Neuron (in vitro differentiated cells): ENCODE results near the gene C11orf71.

ENCODE experiments used
- H2AFZ ChIP-seq: one replicate; pipeline ENCODE4 v1.6.1; 2013; ENCODE audit warnings: low read depth, mild to moderate bottlenecking, inconsistent platforms, low read length, moderate library complexity
- H3K27me3 ChIP-seq: one replicate; pipeline ENCODE4 v1.6.1; 2013; ENCODE audit warnings: low read length; ENCODE audit not compliant: insufficient read depth
- H3K36me3 ChIP-seq: one replicate; pipeline ENCODE4 v1.6.1; 2013; ENCODE audit warnings: low read length; ENCODE audit not compliant: insufficient read depth
- H3K4me1 ChIP-seq: one replicate; pipeline ENCODE4 v1.6.1; 2013; ENCODE audit warnings: low read length; ENCODE audit not compliant: insufficient read depth
- H3K4me3 ChIP-seq: 2 replicates; pipeline ENCODE4 v1.5.1; 2013; ENCODE audit warnings: mild to moderate bottlenecking, low read length, moderate library complexity
- H3K9me3 ChIP-seq: one replicate; pipeline ENCODE4 v1.6.1; 2013; ENCODE audit warnings: low read length

C11orf71 gene

DNA sequence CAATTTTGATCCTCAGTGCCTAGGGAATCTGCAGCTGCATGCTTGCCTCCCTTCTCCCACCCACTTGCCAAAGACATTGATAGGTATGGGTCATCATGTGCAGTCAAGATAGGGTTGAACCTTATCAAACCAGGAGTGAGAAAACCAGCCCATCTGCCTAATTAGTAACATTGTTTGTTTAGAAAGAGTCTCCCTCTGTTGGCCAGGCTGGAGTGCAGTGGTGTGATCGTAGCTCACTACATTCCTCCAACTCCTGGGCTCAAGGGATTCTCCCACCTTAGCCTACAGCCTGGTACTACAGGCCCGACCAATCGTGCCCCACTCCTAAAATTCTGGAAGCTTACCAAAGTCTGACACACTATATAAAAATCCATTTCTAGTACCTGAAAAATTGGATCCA, 4.6 kb downstream of the C11orf71 start:
- Histone ChIP-seq H3K4me3 (no peak overlapping the region), H3K9me3 (no peaks in the 10 kb centered on the region), H2AFZ (no peak overlapping the region), H3K27me3 (no peaks in the 10 kb centered on the region), H3K4me1 (peaks cover 10% of the 10 kb centered on the region), H3K36me3 (no peaks in the 10 kb centered on the region)

DNA sequence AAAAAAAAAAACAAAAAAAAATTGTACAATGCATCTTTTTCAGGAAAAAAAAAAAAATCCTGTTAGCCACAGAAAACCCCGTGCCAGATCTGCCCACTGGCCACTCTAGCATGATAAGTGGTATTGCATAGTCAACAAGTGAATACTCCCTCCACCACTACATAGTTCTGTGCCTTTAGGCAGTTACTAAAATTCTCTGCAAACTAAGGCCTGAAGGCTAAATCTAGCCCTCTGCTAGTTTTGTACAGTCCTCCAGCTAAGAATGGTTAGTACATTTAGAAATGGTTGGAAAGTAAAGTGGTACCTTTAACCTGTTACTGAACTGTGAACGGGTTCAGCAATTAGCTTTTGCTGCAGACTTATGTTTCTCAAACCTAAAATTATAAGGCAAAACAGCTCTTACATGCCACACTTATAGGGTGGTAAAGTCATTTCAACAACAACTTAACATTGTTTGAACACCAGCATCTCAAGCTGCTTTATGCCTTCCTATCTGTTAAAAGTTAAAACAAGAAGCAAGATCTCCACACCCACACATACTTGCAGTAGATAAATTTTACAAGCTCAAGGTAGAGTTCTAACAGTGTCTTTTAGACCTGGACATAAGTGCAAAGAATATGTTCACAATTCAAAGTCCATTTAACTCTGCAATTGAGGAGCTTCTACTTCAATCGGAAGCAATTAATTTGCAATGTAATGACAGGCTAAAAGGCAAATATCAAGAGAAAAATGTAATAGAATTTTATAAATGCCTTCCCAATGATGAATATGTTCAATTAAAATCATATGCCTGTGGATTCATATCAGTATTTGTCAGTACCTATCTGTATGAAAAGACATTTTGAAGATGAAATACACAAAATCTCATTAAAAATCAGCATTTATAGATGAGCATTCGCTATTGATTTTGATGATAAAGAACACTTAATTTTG, 7.3 kb downstream of the C11orf71 start:
- no peak overlapping the region for H2AFZ ChIP-seq
- no peaks in the 10 kb centered on the region for H3K36me3 ChIP-seq
- no peak overlapping the region for H3K4me3 ChIP-seq
- no peaks in the 10 kb centered on the region for H3K27me3 ChIP-seq
- no peaks in the 10 kb centered on the region for H3K9me3 ChIP-seq
- H3K4me1 ChIP-seq, result no peaks in the 10 kb centered on the region

DNA sequence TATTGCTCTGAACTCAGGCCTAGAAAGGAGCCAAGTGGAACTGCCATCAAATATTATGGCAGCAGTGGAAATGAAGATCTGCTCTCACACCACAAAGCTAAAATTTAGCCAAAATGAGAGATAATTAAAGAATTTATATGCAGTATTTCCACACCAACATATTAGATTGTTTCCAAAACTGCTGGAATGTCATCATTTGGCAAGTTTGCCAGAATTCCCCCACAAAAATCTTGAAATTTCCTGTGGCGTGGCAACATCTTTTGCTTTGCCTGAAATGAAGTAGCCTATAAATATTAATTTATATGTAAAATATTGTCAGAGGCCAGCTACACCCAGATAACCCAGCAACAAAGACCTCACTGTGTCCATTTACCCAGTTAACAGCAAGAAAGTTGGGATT, 13.8 kb downstream of the C11orf71 start:
- Histone ChIP-seq H3K4me1 (no peaks in the 10 kb centered on the region), H2AFZ (no peak overlapping the region), H3K36me3 (no peaks in the 10 kb centered on the region), H3K9me3 (no peaks in the 10 kb centered on the region), H3K27me3 (peaks cover 8% of the 10 kb centered on the region), H3K4me3 (no peak overlapping the region)

DNA sequence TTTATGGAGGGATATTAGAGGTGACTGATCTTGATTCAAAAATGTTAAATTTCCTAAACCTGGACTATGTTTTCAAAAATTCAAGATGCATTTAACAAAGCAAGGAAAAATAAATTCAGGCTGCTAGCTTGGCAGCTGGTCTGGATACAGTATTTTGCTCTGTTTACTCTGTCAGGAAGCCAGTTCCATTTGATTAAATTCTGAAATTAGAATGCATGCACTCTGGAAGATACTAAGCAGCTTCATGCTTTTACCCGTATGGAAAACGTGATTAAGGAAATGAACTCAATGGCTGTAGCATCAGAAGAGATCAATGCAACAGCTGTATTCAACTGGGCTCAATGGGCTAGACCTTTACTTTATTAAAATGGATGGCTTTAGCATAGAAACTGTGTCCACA, 14.2 kb downstream of the C11orf71 start:
- no peak overlapping the region for H2AFZ ChIP-seq
- peaks cover 10% of the 10 kb centered on the region for H3K27me3 ChIP-seq
- no peaks in the 10 kb centered on the region for H3K9me3 ChIP-seq
- H3K4me3 ChIP-seq, result no peak overlapping the region
- H3K4me1 ChIP-seq, result no peaks in the 10 kb centered on the region
- no peaks in the 10 kb centered on the region for H3K36me3 ChIP-seq

DNA sequence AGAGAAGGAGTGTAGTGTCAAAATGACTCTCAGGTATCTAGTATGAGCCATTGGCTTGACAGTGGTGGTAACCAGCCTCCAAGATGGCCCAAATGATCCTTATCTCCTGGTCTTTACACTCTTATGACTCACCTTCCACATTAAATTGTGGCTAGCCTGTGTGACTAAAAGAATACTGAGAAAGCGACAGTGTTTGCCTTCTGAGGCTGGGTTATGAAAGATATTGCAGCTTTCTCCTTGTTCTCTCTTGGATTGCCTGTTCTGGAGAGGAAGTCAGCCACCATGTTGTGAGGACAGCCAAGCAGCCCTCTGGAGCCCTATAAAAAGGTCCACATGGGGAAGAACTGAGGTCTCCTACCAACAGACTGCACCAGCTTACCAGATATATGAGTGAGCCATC, 15.8 kb downstream of the C11orf71 start:
- no peaks in the 10 kb centered on the region for H3K9me3 ChIP-seq
- H3K27me3 ChIP-seq, result peaks cover 13% of the 10 kb centered on the region
- H3K4me1 ChIP-seq, result no peaks in the 10 kb centered on the region
- no peak overlapping the region for H3K4me3 ChIP-seq
- no peak overlapping the region for H2AFZ ChIP-seq
- H3K36me3 ChIP-seq, result no peaks in the 10 kb centered on the region

DNA sequence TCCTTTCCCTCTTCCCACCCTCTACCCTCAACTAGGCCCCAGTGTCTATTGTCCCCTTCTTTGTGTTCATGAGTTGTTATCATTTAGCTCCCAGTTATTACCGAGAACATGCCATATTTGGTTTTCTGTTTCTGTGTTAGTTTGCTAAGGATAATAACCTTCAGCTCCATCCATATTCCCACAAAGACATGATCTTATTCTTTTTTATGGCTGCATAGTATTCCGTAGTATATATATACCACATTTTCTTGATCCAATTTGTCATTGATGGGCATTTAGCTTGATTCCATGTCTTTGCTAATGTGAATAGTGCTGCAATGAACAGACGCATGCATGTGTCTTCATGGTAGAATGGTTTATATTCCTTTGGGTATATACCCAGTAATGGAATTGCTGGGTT, 17.8 kb downstream of the C11orf71 start:
- H2AFZ ChIP-seq, result no peak overlapping the region
- H3K4me3 ChIP-seq, result no peak overlapping the region
- H3K27me3 ChIP-seq, result peaks cover 13% of the 10 kb centered on the region
- peaks cover 3% of the 10 kb centered on the region for H3K4me1 ChIP-seq
- H3K36me3 ChIP-seq, result no peaks in the 10 kb centered on the region
- no peaks in the 10 kb centered on the region for H3K9me3 ChIP-seq

DNA sequence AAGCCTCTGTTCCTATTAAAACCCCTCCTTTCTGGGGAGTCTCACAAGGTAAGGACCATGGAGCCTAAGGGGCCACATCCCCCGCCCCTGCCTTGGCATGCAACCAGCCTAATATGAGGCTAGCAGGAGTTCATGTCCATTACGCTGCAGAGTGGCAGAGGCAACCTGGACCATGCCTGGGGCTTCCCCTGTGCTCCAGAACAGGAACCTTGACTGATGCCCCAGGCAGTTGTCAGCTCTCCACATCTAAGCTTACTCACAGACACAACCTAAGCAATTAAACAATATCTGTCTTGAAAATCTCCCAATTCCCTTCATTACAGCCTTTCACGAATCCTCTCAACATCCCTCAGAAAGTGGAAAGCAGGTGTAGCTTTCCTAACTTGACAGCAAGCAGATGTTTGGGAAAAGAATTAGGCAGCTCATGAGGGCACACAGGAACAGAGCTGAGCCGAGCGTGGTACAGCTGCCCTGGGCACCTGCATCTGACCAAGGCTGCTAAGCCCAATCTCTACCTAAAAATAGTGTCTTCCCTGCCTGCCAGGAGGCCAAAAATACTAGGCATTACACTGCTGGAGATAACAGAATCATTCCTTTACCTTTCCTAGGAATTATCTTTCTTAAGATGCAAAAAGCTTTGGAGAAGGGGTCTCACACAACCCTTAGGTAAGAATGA, 20.8 kb downstream of the C11orf71 start:
- no peaks in the 10 kb centered on the region for H3K9me3 ChIP-seq
- H3K27me3 ChIP-seq, result peaks cover 19% of the 10 kb centered on the region
- no peak overlapping the region for H2AFZ ChIP-seq
- H3K36me3 ChIP-seq, result no peaks in the 10 kb centered on the region
- peaks cover 3% of the 10 kb centered on the region for H3K4me1 ChIP-seq
- no peak overlapping the region for H3K4me3 ChIP-seq

DNA sequence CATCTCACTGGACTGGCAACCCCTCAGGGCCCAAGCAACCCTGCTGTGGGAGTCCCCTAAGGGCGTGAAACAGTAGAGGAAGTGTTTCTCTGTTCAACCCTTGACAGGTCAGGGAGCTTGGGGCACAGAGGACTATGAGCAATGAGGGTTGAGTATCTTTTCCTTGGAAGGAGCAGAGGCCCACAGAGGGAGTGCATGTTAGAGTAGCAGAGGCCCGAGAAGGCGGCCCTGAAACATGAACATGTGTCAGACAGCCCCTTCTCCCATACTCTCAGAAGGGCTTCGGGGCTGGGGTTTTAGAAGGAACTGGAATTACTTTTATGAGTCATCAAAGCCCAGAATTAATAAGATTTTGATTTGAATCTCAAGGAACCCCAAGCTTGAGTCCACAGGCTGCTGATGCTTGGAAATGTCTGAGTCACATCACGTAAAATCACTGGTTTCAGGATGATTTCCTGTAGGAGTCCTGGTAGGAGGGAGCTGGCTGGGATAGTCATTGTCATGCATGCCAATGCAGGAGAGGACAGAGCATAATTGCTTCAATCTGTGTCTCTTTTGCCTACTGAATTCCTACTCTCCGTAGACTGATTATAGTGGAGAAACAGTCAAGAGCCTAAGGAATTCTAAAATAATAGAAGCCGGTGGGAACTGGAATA, 22.6 kb downstream of the C11orf71 start:
- H2AFZ ChIP-seq, result peak overlapping the region; percentile 24
- H3K36me3 ChIP-seq, result no peaks in the 10 kb centered on the region
- peaks cover 23% of the 10 kb centered on the region for H3K27me3 ChIP-seq
- no peaks in the 10 kb centered on the region for H3K9me3 ChIP-seq
- H3K4me1 ChIP-seq, result peaks cover 3% of the 10 kb centered on the region
- H3K4me3 ChIP-seq, result no peak overlapping the region

DNA sequence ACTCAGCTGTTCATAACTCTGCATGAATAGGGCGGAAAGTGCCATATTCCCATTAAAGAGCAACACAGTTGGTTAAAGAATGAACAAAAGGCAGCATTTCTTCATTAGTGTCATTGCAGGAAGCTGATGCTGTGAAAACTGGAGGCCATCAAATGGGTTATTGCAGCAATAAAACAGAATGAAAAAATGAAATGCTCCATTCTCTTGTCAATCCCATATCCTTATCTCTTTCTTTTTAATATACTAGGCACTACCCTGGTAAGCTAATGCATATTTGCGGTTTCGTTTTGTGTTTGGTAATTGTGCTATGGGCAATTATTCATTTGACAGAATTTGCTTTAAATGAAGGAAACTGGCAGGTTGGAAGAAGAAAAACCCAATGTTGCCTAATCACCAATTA, 25.3 kb downstream of the C11orf71 start:
- H2AFZ ChIP-seq, result no peak overlapping the region
- H3K36me3 ChIP-seq, result no peaks in the 10 kb centered on the region
- no peaks in the 10 kb centered on the region for H3K9me3 ChIP-seq
- no peak overlapping the region for H3K4me3 ChIP-seq
- peaks cover 24% of the 10 kb centered on the region for H3K27me3 ChIP-seq
- H3K4me1 ChIP-seq, result peaks cover 3% of the 10 kb centered on the region

DNA sequence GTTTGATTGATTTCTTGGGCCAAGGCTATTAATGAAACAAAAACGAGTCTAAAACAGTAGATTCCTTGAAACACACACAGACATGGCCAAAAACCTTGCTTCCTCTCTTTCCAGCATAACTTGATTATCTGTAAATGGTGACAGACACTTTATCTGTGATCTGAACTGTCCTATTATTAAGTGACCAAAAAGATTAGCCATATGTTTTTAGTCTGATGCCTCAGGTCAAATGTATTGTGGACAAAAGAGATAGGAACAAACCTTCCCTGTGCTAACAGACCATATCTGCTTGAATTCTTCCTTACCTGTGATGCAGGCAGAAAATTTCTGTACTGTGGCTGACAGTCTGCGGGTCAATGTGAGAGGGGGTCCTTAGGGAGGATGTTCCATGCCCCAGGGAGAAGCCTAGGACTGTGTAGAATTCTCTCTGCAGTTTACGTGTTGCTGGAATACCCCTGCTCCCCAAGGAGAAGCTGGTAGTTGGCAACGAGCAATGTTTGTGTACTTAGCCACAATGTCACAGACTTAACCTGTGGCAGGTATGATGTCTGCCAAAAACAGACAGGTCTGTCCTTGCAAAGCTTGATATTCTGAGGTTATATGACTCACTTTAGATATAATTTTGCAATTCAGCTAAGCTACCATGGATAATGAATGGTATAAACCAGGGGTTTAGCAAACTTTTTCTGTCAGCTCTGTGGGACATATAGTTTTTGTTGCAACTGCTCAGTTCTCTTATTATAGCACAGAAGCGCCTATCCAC, 31.2 kb downstream of the C11orf71 start:
- H3K36me3 ChIP-seq, result no peaks in the 10 kb centered on the region
- H3K9me3 ChIP-seq, result no peaks in the 10 kb centered on the region
- peaks cover 9% of the 10 kb centered on the region for H3K27me3 ChIP-seq
- H3K4me3 ChIP-seq, result no peak overlapping the region
- peaks cover 10% of the 10 kb centered on the region for H3K4me1 ChIP-seq
- no peak overlapping the region for H2AFZ ChIP-seq

DNA sequence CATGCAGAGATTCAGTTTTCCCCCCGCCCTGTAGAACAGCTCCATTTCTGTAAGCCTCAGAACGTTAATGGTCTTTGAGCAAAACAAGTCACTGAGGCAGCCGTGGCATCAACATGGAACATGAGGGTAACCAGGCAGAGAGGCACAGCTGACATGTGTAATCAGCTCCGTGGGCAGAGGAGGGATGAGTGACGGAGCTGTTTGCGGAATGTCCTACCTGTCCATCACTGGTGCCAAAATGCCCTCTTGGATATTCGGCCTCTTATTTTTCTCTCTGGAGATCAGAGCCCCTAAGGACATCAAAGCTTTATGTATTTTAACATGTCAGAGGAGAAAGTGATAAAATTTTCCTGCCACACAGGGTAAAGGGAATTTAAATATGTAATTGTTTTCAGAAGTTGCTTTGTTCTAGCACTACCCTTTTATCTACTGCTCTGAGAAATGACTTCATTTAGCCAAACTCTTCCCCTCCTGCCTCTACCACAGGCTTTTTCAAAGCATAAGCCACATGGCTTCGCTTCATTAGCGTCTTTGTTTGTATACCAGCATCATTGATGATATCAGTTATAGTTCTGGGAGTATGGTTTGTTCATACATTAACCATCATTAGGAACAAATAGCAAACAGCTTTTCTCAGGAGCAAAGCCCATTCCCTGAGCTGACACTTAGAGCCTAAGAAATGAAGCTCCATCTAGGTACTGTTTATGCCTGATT, 32.9 kb downstream of the C11orf71 start:
- Histone ChIP-seq H3K36me3 (no peaks in the 10 kb centered on the region), H3K4me1 (peaks cover 10% of the 10 kb centered on the region), H3K27me3 (peaks cover 4% of the 10 kb centered on the region), H3K4me3 (no peak overlapping the region), H3K9me3 (no peaks in the 10 kb centered on the region), H2AFZ (no peak overlapping the region)
